Tibial nerve (tissue), 4 donors: ENCODE measurements around the gene ADAMTS4. TPM values are rescaled to one million over a fixed set of nuclear protein-coding genes. Genes with fewer than 3 reads are reported as not detected.

Source experiments
- DNase-seq, 2 donors: peaks; one replicate each; pipeline ENCODE4 v3.0.0-alpha.2; 2019; ENCODE audit warnings: low spot score in 2 of 2
- H3K27ac ChIP-seq, 4 donors: fragments of 200-600 bp; sonication (generic) in 3 of 4; one replicate each; pipeline ENCODE4 v1.5.1; 2017 to 2019; ENCODE audit warnings: mild to moderate bottlenecking in 1 of 4
- H3K27me3 ChIP-seq, 2 donors: fragments of 200-600 bp; sonication (generic) in 1 of 2; one replicate each; pipeline versions ENCODE4 v1.5.1 to v1.6.0; 2017 to 2019
- H3K36me3 ChIP-seq, 3 donors: fragments of 200-600 bp; sonication (generic); one replicate each; pipeline ENCODE4 v1.5.1; 2018 to 2019
- H3K4me1 ChIP-seq, 4 donors: fragments of 200-600 bp; sonication (generic) in 3 of 4; one replicate each; pipeline ENCODE4 v1.5.1; 2017 to 2019
- H3K4me3 ChIP-seq, 4 donors: fragments of 200-600 bp; sonication (generic) in 3 of 4; one replicate each; pipeline ENCODE4 v1.5.1; 2017 to 2019; ENCODE audit warnings: mild to moderate bottlenecking in 1 of 4, moderate library complexity in 1 of 4
- H3K9me3 ChIP-seq, 4 donors: fragments of 200-600 bp; sonication (generic) in 3 of 4; one replicate each; pipeline ENCODE4 v1.5.1; 2017 to 2019
- EP300 ChIP-seq, 2 donors: sonication (generic); formaldehyde crosslinking; IDR thresholded peaks; one replicate each; pipeline ENCODE4 v1.6.1; 2017; ENCODE audit warnings: antibody characterized with exemption in 2 of 2, mild to moderate bottlenecking in 1 of 2
- POLR2A ChIP-seq, 2 donors: fragments of 450-650 bp; IDR thresholded peaks; one replicate each; pipeline ENCODE4 v1.6.1; 2017; ENCODE audit warnings: antibody characterized with exemption in 2 of 2, mild to moderate bottlenecking in 2 of 2, moderate library complexity in 2 of 2
- whole genome bisulfite sequencing, 2 donors: methylation state at CpG; one replicate each; pipeline ENCODE4 v1.1.5; 2018; 5-methylcytosine and 5-hydroxymethylcytosine counted together
- total RNA-seq, 4 donors: library from RNA; depleted of rRNA; stranded (reverse); fragments of >200 nt; gene quantifications; one replicate each; pipeline ENCODE4 v1.1.0, GENCODE V29; 2016
- TF ChIP-seq, protein P1 (sequence below), 5 experiments: fragments of 200-600 bp in 3 of 5; fragments of 450-650 bp in 2 of 5; sonication (generic) in 3 of 5; IDR thresholded peaks; one replicate each; pipeline ENCODE4 v1.5.1; 2016 to 2019; ENCODE audit warnings: antibody characterized with exemption in 5 of 5, mild to moderate bottlenecking in 3 of 5, moderate library complexity in 2 of 5

Gene ADAMTS4
- total RNA-seq, 4 donors from 2014 or later, result 9.0 to 54.9 (median 19.5) TPM

DNA sequence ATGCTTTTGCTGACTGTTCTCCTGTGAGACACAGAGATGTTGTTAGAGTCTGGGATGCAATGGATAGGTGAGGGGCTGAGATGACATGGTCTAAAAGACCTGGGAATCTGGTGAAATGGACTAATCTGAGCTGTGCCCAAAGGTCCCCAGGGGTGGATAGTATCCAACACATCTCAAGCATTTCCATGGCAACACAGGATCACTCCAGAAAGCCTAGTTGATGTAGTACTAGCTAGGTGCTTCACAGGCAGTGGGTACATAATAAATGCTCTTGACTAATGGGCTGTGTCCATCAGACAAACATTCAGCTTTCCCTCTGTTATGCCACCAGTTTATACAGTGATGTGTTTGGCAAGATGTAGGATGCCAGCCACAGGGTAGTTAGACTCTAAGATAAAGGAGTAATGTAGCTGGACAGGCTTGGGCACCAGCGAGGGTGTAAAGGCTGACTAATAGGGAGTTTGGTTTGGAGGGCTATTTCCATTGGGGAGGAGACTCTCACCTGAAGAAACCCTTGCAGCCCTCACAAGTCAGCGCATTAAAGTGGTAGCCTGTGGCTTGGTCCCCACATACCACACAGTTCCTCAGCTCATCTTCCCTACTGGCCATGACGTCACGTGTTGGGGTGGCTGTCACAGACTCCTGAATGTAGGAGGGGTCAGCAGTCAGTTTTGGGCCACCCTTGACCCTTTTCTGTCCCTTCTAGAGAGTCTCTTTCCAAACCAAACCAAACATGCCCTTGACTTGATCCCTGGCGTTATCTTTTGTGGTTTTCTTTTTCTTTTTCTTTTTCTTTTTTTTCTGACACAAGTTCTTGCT, 37.3 kb upstream of the ADAMTS4 start:
- no peak for TF ChIP-seq EP300 (IDR thresholded peaks at IDR 0.05)
- TF ChIP-seq POLR2A (IDR thresholded peaks at IDR 0.05), result no peak
- TF ChIP-seq, protein P1, sequence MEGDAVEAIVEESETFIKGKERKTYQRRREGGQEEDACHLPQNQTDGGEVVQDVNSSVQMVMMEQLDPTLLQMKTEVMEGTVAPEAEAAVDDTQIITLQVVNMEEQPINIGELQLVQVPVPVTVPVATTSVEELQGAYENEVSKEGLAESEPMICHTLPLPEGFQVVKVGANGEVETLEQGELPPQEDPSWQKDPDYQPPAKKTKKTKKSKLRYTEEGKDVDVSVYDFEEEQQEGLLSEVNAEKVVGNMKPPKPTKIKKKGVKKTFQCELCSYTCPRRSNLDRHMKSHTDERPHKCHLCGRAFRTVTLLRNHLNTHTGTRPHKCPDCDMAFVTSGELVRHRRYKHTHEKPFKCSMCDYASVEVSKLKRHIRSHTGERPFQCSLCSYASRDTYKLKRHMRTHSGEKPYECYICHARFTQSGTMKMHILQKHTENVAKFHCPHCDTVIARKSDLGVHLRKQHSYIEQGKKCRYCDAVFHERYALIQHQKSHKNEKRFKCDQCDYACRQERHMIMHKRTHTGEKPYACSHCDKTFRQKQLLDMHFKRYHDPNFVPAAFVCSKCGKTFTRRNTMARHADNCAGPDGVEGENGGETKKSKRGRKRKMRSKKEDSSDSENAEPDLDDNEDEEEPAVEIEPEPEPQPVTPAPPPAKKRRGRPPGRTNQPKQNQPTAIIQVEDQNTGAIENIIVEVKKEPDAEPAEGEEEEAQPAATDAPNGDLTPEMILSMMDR (IDR thresholded peaks at IDR 0.05), result no peak
- H3K36me3 ChIP-seq, result no peaks in the 10 kb centered on the region
- H3K4me1 ChIP-seq, result no peaks in the 10 kb centered on the region
- H3K9me3 ChIP-seq, result no peaks in the 10 kb centered on the region
- no peak overlapping the region for H3K27ac ChIP-seq
- 79 to 80% methylated on average over 5 of the region's 5 CpGs for WGBS, 2 donors
- DNase-seq, result no peak
- no peak overlapping the region for H3K4me3 ChIP-seq
- H3K27me3 ChIP-seq, result no peaks in the 10 kb centered on the region

DNA sequence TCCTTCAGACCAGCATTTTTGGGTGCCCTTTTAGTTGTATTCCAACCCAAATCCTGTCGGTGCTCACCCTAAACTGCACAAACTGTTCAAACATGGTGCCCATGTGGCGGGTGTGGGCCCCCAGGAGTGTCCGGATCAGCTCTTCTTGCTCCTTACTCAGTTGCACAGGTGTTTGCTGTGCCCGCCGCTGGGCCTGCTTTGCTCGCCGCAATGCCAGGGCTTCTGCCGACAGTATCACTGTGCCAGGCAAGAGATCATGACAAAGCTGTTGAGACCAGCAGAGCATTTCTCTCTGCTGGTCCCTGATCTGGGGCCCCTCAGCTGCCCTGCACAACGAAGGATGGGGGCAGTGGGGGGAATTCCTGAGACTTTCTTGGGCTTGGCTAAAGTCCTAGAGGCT, 34.2 kb upstream of the ADAMTS4 start:
- no peak for DNase-seq
- Histone ChIP-seq H3K4me1 (no peaks in the 10 kb centered on the region), H3K27ac (no peak overlapping the region), H3K36me3 (peaks cover 0 to 29% (median 0%) of the 10 kb centered on the region in 3 donors), H3K27me3 (no peaks in the 10 kb centered on the region), H3K4me3 (no peak overlapping the region), H3K9me3 (no peaks in the 10 kb centered on the region)
- 81 to 89% methylated on average over 9 of the region's 9 CpGs for WGBS, 2 donors
- TF ChIP-seq, protein P1 (IDR thresholded peaks at IDR 0.05), result no peak
- no peak for TF ChIP-seq POLR2A (IDR thresholded peaks at IDR 0.05)
- TF ChIP-seq EP300 (IDR thresholded peaks at IDR 0.05), result no peak

DNA sequence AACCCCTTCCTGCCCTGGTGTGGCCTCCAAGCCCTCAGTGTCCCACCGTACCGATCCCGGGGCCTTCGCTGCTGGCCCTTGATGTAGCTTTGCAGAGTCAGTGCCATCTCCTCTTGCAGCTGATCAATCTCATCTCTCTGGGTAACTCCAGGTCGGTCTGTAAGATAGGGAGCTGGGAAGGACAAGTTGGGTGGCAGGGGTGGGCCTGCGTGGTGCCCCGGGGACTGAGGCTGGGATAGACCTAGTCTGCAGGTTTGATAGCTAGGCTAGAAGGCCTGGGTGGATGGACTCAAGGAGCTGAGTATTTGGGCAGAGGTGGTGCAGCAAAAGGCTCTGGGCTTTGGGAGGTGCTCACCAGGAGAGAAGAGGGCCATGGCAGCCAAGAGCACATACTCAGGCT, 31.9 kb upstream of the ADAMTS4 start:
- no peak for DNase-seq
- Histone ChIP-seq H3K36me3 (peaks cover 0 to 30% (median 0%) of the 10 kb centered on the region in 3 donors), H3K4me3 (no peak overlapping the region), H3K27ac (no peak overlapping the region), H3K4me1 (peaks cover 5 to 20% (median 12%) of the 10 kb centered on the region in 4 donors), H3K9me3 (no peaks in the 10 kb centered on the region), H3K27me3 (no peaks in the 10 kb centered on the region)
- TF ChIP-seq, protein P1 (IDR thresholded peaks at IDR 0.05), result no peak
- TF ChIP-seq EP300 (IDR thresholded peaks at IDR 0.05) (no peak), POLR2A (IDR thresholded peaks at IDR 0.05) (no peak)
- WGBS, 2 donors, result 94 to 95% methylated on average over 7 of the region's 7 CpGs

DNA sequence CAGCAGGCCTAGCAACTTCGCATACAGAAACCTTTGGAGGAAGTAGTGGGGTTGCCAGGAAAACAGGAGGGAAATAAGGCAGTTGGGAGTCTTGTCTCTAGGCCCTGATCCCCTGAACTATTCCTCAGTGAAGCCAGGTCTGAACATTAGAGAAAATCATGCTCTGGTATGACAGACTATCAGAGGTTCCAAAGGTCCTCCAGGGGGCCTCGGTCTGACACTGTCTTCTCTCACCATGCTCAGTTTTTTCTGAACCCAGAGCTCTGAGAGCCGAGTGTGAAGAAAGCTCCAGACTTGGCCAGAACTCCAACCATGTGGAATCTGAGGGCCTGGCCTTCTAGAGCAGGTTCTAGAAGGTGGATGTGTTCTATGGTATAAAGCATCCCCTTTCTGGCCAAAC, 31.0 kb upstream of the ADAMTS4 start:
- TF ChIP-seq, protein P1 (IDR thresholded peaks at IDR 0.05), result no peak
- TF ChIP-seq EP300 (IDR thresholded peaks at IDR 0.05) (no peak), POLR2A (IDR thresholded peaks at IDR 0.05) (no peak)
- no peak for DNase-seq
- Histone ChIP-seq H3K27me3 (no peaks in the 10 kb centered on the region), H3K9me3 (no peaks in the 10 kb centered on the region), H3K27ac (no peak overlapping the region), H3K4me3 (no peak overlapping the region), H3K4me1 (peaks cover 5 to 26% (median 18%) of the 10 kb centered on the region in 4 donors), H3K36me3 (peaks cover 0 to 30% (median 0%) of the 10 kb centered on the region in 3 donors)
- 54 to 65% methylated on average over 3 of the region's 3 CpGs for WGBS, 2 donors

DNA sequence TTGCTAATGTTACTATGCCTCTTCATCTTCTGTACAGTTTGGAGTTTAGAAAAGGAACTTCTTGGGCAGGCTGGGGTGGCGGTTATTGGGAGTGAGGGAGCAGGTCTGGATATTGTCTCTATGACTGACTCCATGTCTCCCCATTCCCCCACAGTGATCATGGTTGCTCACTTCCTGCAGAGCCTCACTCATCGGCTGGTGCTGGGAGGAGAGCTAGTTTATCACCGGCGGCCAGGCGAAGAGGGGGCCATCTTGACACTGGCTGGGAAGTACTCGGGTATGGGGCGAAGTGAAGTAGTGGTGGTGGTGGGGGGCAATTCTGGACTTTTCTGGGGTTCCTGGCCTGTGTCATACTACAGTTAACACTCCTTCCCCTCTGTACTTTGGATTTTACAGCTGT, 29.2 kb upstream of the ADAMTS4 start:
- Histone ChIP-seq H3K27ac (peak overlapping the region in 1 of 4 donors; percentile 29), H3K36me3 (peaks cover 0 to 30% (median 0%) of the 10 kb centered on the region in 3 donors), H3K27me3 (no peaks in the 10 kb centered on the region), H3K4me1 (peaks cover 5 to 27% (median 18%) of the 10 kb centered on the region in 4 donors), H3K9me3 (no peaks in the 10 kb centered on the region), H3K4me3 (no peak overlapping the region)
- 86 to 87% methylated on average over 7 of the region's 7 CpGs for whole genome bisulfite sequencing, 2 donors
- DNase-seq, result no peak
- TF ChIP-seq POLR2A (IDR thresholded peaks at IDR 0.05) (no peak), EP300 (IDR thresholded peaks at IDR 0.05) (no peak)
- TF ChIP-seq, protein P1 (IDR thresholded peaks at IDR 0.05), result no peak
